Measurements from ENCODE around the gene SLC39A2. TPM values are rescaled to one million over a fixed set of nuclear protein-coding genes. Genes with fewer than 3 reads are reported as not detected.
A peak's percentile ranks its signal among the peaks of the same experiment; 100 is the strongest.
"Not testable (repeated sequence)": the region's sequence is repeated elsewhere in the genome, so short reads cannot be mapped to it uniquely, and the experiment has no call there.

SLC39A2 gene
- total RNA-seq, 1 experiment from 2014 or later, result not detected

GRCh38 chr14:21025371-21026273 lies 26.5 kb downstream of the SLC39A2 start:
- DNase-seq (ENCODE audit: low read depth), result peak; percentile 16

DNA sequence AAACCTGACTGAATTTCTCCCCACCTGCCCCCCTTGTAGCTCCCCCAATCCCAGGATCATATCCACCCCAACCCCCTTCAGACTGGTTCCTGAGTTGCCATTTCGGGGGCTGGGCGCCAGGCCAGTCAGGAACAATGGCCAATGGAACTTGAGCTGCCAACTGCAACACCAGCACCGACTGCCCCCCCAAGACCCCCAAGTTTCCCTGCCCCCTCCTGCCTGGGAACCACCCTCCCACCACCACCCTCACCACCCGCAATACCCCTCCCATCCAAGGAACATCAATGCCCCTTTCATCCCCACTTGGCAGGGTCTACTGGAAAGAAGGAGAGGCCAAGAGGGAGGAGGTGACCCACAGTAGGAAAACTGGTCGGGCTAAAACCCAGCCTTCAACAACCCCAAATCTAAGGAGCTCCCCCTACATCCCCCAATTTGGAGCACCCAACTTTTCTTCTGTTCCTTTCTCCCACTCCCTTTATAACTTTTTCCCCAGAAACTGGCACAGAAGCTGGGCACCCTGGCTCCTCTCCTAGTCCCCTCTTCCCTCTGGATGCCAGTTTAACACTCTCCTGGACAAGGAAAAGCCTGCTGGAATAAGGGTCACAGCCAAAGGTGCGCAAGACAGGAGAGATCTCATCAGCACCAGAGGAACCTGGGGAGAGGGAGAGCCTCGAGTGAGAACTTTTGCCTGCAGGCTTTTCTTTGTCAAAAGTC lies 27.3 kb downstream of the SLC39A2 start:
- no peak for DNase-seq (ENCODE audit: low read depth)

GRCh38 chr14:21026988-21027315 lies 27.9 kb downstream of the SLC39A2 start:
- peak; percentile 27 for DNase-seq (ENCODE audit: low read depth)

DNA sequence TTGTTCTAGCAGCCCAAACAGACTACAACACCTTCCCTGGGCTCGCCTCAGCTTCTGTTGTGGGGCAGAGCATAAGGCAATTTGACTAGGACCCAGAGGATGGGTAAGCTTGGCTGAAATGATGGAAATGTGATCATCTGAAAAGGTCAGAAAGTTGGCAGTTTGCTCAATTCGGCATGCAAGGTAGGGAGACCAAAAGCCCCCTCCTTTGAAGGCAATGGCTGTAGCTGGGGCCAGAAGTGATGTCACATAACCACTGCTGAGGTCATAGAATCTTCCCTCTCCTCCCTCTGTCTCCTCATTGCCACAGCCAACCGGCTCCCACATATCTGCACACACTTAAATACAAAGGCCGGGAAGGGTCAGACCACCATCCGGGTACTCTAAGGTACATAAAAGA lies 30.8 kb downstream of the SLC39A2 start, which contains the start of gene TPPP2:
TPPP2 (plus strand) TSS at position 301 of the 400 bp plus-strand sequence. CDS start 365 bp downstream, outside the sequence.
- no peak for DNase-seq (ENCODE audit: low read depth)

- DNase-seq (ENCODE audit: low read depth), result no peak
These were observed 31.4 kb downstream of the SLC39A2 start for GRCh38 chr14:21030531-21030930.

- no peak for DNase-seq (ENCODE audit: low read depth)
These were observed 33.4 kb downstream of the SLC39A2 start for GRCh38 chr14:21032326-21033132.

DNA sequence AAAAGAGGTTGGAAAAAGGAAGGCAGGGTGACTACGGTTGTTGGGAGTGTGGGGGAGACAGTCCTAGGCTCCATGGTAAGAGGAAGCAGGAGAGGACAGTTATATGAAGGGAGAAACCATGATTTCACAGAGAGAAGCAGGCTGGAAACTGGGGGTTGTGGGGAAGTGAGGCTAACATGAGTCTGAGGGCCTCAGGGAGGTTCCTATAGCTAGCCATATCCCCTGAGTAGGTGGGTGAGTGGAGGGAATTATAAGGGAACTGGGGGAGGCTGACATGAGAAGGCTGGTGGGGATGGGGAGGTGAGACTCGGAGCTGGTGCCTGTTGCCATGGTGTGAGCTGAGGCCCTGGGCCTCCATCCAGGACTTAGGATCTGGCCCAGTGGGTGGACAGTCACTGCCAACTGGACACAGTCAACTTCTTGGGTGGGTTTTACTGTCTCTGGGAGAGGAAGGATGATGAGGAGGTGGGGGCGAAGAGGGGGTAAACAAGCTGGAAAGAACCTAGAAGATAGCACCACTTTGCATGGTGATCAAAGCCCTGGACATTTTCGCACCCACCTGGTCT lies 34.1 kb downstream of the SLC39A2 start:
- no peak for DNase-seq (ENCODE audit: low read depth)

DNA sequence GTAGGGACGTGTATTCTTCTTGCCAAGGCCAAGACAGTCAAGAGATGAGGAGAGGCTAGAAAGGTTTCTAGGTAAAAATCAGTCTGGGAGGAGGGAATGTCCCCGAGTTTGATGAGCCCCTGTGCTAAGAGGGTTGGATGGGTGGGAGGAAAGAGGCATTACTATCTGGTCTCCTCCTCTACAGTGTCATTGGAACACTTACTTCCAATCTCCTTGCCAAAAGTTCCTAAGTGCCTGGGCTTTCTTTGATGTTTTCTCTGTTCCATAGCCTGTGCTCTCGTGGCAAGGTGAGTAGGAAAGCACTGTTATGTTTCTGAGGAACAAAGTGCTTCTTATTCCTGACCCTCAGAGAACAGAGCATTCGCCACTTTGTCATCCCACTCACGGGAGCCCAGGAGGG lies 35.6 kb downstream of the SLC39A2 start, which contains the start of gene RNASE13:
RNASE13 (minus strand) TSS at position 101 of the 400 bp plus-strand sequence. CDS start 519 bp downstream, outside the sequence.
- no peak for DNase-seq (ENCODE audit: low read depth)

GRCh38 chr14:21036751-21037150 lies 37.7 kb downstream of the SLC39A2 start:
- DNase-seq (ENCODE audit: low read depth), result peak; percentile 48

- no peak for DNase-seq (ENCODE audit: low read depth)
These were observed 38.1 kb downstream of the SLC39A2 start for GRCh38 chr14:21037156-21037555.

- DNase-seq (ENCODE audit: low read depth), result no peak
These were observed 39.6 kb downstream of the SLC39A2 start for GRCh38 chr14:21038441-21039422.

DNA sequence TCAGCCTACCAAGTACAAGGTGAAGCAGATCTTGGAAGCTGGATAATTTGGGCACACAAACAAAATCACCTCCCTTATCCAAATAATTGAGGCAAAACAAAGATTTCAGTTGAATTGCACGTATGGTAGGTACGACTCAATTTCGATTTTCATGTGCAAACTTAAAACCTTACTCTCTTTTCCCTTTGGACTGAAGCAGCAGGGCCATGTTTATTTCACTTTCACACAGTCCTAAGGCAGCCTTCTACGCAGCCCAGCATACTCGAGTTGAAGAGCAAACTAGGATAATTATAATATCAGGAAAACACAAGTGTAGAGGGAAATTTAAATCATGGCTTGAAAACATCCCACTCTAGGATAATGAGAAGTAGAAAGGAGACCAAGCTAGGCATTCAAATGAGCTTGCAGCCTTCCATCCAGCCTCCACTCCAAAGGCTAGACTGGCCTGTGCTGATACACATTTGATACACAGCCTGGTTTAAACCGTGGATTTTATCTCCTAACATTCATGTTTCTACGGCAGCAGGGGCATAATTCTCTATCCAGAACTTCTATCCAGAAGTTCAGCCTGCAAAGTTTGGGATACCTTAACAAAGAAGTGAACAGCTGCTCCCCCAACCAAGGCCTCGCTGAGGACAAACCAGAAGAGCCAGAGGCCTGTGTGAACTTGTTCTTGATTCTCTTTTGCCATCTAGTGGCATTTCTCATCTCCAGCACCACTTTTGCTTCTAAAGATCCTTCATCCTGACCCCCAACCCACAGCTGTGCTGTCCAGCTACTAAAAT lies 40.7 kb downstream of the SLC39A2 start:
- DNase-seq (ENCODE audit: low read depth), result peak; percentile 46

DNA sequence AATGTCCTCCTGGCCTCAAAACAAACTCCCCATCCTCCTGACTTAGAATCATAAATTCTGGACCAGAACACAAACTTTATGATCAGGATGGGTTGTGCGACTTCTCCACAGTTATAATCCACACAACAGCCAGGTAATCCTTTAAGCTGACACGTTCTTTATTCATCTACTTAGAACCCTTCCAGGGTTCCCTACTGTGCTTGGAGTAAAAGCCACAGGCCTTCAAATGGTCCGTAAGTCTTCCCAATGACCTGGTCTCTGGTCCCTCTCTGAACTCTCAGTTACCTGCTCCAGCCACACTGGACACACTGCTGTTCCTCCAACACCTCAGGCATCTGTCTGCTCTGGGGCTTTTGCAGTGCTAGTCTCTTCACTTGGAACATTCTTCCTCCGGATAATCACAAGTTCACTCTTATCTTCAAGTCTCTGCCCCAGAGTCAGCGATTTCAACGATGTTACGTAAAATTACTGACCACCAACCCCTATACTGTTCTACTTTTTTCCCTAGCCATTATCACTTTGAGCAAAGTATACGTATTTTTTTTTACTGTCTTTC lies 41.4 kb downstream of the SLC39A2 start:
- DNase-seq (ENCODE audit: low read depth), result no peak

GRCh38 chr14:21040941-21041340 lies 41.8 kb downstream of the SLC39A2 start:
- DNase-seq (ENCODE audit: low read depth), result not testable (repeated sequence)

DNA sequence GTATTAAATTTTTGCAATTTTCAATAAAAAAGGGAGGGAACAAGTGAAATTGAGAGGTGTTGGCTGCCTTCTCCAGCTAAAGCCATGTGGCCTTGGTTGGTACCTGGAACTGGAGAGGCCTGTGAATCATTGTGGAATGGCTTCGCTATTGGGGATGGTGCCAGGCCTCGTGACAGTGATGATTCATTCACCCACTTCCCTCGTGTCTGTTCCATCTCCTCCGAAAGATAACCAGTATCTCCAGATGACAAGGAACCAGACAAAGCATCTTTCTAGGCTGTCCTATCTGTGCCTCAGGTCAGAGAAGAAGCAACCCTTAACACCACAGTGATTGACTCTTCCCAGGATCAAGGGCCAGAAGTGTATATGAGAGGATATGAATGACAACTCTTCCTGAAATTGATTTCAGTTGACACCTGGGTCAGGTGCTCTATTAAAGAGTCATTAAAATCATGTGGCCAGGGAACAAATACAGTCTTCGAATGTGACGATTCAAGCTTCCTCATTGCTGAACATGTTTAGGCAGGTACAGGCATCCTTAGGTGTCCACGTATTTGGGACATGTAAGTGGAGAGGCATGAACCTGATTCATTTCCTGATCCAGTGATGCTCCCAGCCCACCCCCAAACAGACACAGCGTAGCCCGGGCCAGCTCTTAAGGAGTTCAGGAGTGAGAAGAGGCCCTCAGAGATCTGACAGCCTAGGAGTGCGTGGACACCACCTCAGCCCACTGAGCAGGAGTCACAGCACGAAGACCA lies 42.8 kb downstream of the SLC39A2 start, which contains the start of gene RNASE7:
RNASE7 (plus strand) TSS at position 687 of the 758 bp plus-strand sequence. CDS start 631 bp downstream, outside the sequence.
- peak; percentile 49 for DNase-seq (ENCODE audit: low read depth)

- peak; percentile 34 for DNase-seq (ENCODE audit: low read depth)
These were observed 43.8 kb downstream of the SLC39A2 start for GRCh38 chr14:21042918-21043317.

GRCh38 chr14:21043387-21043973 lies 44.4 kb downstream of the SLC39A2 start:
- DNase-seq (ENCODE audit: low read depth), result no peak

Data from Daoy (cell line).